DMS 273 treated with DMSO at 0.1 percent for 48 hours (cell line): ENCODE measurements around the gene TBC1D32.
"Not testable (repeated sequence)": the region's sequence is repeated elsewhere in the genome, so short reads cannot be mapped to it uniquely, and the experiment has no call there.

Experiments used
- DNase-seq: peaks from one replicate; lab custom pipeline; 2025; lab: John Stamatoyannopoulos, UW

Gene TBC1D32

GRCh38 chr6:121319603-121320002, 14.7 kb downstream of the TBC1D32 start:
- DNase-seq: no peak

GRCh38 chr6:121319112-121319553, 15.1 kb downstream of the TBC1D32 start:
- DNase-seq: no peak

GRCh38 chr6:121314381-121315112, 19.7 kb downstream of the TBC1D32 start:
- DNase-seq: no peak

- not testable (repeated sequence) for DNase-seq
These were observed 22.5 kb downstream of the TBC1D32 start for GRCh38 chr6:121311814-121312213.

GRCh38 chr6:121310495-121310894, 23.8 kb downstream of the TBC1D32 start:
- DNase-seq: no peak

GRCh38 chr6:121309768-121310469, 24.4 kb downstream of the TBC1D32 start:
- DNase-seq: no peak

- peak; percentile 4 for DNase-seq
These were observed 28.2 kb downstream of the TBC1D32 start for GRCh38 chr6:121305957-121306607.

GRCh38 chr6:121302882-121303281, 31.4 kb downstream of the TBC1D32 start:
- DNase-seq: no peak

GRCh38 chr6:121301156-121301555, 33.1 kb downstream of the TBC1D32 start:
- DNase-seq: not testable (repeated sequence)

GRCh38 chr6:121297694-121298093, 36.6 kb downstream of the TBC1D32 start:
- no peak for DNase-seq

GRCh38 chr6:121285041-121285440, 49.2 kb downstream of the TBC1D32 start:
- no peak for DNase-seq

- no peak for DNase-seq
These were observed 59.5 kb downstream of the TBC1D32 start for GRCh38 chr6:121274666-121275295.

- no peak for DNase-seq
These were observed 70.5 kb downstream of the TBC1D32 start for GRCh38 chr6:121263742-121264141.

- DNase-seq: peak; percentile 4
These were observed 73.6 kb downstream of the TBC1D32 start for GRCh38 chr6:121260651-121261102.

GRCh38 chr6:121247386-121247785, 86.9 kb downstream of the TBC1D32 start:
- no peak for DNase-seq

GRCh38 chr6:121242386-121242785, 91.9 kb downstream of the TBC1D32 start:
- DNase-seq: no peak

- DNase-seq: no peak
These were observed 96.4 kb downstream of the TBC1D32 start for GRCh38 chr6:121237859-121238258.

- no peak for DNase-seq
These were observed 97.3 kb downstream of the TBC1D32 start for GRCh38 chr6:121236984-121237383.

- no peak for DNase-seq
These were observed 98.9 kb downstream of the TBC1D32 start for GRCh38 chr6:121235386-121235785.

GRCh38 chr6:121223930-121224329, 110.3 kb downstream of the TBC1D32 start:
- DNase-seq: no peak

GRCh38 chr6:121223212-121223611, 111.1 kb downstream of the TBC1D32 start:
- no peak for DNase-seq

- no peak for DNase-seq
These were observed 111.6 kb downstream of the TBC1D32 start for GRCh38 chr6:121222656-121223055.
